Astrocyte (in vitro differentiated cells and primary cell): Measurements from ENCODE around the gene FASN.

Source experiments
- EZH2 ChIP-seq: IDR thresholded peaks from 2 replicates; pipeline ENCODE4 v1.6.1; 2012; ENCODE audit warnings: mild to moderate bottlenecking, low read length, inconsistent platforms; ENCODE audit not compliant: insufficient read depth
- TF ChIP-seq, protein P1 (sequence below): IDR thresholded peaks from 2 replicates; pipeline ENCODE4 v1.5.1; 2011; ENCODE audit warnings: low read depth, mild to moderate bottlenecking, inconsistent platforms, low read length, moderate library complexity; ENCODE audit not compliant: insufficient read depth

- TF ChIP-seq, protein P1, sequence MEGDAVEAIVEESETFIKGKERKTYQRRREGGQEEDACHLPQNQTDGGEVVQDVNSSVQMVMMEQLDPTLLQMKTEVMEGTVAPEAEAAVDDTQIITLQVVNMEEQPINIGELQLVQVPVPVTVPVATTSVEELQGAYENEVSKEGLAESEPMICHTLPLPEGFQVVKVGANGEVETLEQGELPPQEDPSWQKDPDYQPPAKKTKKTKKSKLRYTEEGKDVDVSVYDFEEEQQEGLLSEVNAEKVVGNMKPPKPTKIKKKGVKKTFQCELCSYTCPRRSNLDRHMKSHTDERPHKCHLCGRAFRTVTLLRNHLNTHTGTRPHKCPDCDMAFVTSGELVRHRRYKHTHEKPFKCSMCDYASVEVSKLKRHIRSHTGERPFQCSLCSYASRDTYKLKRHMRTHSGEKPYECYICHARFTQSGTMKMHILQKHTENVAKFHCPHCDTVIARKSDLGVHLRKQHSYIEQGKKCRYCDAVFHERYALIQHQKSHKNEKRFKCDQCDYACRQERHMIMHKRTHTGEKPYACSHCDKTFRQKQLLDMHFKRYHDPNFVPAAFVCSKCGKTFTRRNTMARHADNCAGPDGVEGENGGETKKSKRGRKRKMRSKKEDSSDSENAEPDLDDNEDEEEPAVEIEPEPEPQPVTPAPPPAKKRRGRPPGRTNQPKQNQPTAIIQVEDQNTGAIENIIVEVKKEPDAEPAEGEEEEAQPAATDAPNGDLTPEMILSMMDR = no peak
- TF ChIP-seq EZH2 = no peak
These were observed 7.3 kb downstream of the FASN start for GRCh38 chr17:82090549-82091263.
